HL-60/S4 treated with retinoic acid at 250 ng/mL for 4 days and 3 days (cell line): ENCODE results near the gene EWSR1.

Source experiments
- in situ Hi-C: fragments of 300-500 bp; cut with MboI; formaldehyde crosslinking; loops from 2 replicates; pipeline ENCODE4 v1.7.0; 2022; ENCODE audit warnings: low sequenced_read_pairs

EWSR1 gene

DNA sequence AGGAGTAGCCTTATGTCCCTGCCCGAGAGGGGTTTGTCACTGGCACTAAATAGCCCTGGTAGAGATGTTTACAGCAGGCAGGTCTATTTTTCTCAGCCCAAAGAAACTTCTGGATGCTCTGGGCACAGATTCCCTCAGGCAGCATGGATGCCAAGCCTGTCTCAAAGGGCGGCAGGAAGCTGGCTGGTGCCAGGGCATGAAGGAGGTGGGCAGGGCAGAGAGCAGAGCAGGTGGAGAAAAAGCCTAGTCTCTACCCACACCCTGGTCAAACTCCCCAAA is 34.3 kb downstream of the EWSR1 start:
- in situ Hi-C loops, result no loop called here

DNA sequence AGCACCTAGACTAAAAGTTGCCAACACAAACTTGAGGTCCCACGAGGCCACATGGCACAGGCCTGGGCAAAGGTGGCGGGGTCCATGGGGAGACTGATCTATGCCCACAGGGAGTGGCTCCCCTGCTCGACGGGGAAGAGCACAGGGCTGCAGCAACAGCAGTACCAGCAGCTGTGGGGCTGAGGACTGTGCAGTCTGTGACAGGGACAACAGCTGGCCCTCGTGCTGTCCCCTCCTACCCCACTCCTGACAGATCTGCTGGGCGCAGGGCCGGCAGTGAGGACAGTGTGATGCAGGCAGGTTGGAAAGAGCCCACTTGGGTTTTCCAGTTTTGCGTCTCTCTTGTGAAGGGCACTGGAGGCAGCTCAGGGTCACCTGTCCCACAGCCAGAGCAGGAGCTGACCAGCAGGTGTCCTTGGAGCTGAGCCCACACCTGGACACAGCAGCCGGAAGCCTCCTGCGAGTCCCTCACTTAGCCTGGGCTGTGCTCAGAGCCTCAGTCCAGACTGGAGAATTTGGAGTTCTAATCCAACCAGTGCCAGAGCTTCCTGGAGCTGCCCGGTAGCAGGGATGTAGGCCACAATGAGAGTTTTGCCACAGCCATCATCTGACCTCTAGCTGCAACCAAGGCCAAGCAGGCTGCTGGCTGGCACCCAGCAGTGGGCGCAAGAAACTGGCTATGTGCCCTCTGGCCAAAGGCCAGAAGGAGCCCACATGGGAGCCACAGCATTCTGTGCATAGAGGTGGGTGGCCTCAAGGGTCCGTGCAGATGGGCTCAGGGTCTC is 34.8 kb downstream of the EWSR1 start:
- in situ Hi-C loops, result no loop called here

DNA sequence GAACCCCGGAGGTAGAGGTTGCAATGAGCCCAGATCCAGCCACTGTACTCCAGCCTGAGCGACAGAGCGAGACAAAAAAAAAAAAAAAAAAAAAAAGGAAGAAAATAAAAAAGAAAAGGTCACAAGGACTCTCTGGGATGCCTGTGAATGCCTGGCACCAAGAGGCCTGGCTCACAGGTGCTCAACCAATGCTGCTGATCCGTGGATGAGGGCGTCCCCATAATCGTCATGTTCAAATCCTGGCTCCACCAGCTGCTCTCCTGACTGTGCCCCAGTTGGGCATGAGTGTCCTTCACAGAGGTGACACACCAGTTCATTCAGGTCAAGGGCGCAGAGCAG is 37.7 kb downstream of the EWSR1 start:
- in situ Hi-C loops, result no loop called here

DNA sequence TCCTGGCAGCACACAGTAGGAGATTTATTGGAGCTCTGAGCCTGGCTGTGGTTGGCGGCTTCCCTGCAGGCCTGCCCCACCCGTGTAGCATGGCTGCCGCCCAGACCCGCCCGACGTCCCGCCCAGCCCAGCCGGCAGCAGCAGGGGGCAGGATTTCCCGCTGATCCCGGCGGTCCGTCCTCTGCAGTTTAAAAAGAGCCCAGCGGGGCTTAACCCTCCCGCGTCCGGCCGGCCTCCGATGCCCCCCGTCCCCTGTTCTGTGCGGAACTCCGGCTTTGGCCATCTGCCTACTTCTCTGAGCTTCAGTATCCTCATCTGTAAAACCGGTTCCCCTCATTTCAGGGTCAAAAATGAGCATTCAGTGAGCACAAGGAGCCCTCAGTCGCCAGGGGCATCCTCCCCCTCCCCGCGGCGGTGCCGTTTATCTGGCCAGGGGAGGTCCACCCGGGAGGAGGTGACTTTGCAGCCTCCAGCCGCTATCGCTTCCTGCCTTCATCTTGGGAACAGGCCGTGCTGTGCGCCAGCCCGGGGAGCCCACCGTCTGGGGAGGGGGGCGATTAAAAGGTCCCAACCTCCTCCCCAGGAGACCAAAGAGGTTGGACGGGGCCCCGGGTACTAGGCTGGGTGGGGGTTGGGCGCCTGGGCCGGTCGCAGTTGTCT is 38.2 kb downstream of the EWSR1 start, which contains the start of gene GAS2L1:
GAS2L1 (plus strand) TSS at position 476 of the 660 bp plus-strand sequence. CDS start 1,456 bp downstream, outside the sequence.
- in situ Hi-C loops, result no loop called here

DNA sequence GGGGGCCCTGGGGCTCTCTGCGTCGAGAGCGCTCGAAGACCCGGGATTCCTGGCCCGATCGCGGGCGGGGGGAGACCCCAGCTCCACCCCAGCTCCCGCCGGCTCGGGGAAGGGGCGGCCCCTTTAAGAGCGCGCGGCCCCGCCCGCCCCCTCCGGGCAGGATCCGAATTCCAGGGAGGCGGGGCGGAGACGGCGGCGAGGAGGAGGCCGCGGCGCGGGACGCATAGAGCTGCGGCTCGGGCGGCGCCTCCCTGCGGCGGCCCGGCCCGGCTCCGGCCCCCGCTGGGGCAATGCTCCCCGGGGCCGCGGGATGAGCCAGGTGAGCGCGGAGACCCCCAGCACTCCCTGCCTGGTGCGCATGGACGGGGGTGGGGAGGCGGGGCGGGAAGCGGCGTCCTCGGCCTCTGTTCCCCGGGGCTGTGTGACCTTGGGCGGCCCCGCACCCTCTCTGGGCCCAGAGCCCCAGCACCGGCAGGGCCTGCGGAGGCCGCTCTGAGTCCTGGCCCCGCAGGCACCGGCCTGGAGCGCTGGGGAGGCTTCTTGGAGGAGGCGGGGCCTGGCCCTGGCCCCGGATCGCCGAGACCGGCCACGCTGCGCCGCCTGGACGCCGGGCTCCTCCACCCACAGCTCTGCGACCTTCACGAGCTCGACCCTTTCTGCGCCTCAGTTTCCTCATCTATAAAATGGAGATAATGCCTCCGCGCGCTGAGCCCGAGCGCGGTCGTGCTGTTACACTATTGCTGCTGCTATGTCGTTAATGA is 38.9 kb downstream of the EWSR1 start:
- in situ Hi-C loops, result no loop called here

DNA sequence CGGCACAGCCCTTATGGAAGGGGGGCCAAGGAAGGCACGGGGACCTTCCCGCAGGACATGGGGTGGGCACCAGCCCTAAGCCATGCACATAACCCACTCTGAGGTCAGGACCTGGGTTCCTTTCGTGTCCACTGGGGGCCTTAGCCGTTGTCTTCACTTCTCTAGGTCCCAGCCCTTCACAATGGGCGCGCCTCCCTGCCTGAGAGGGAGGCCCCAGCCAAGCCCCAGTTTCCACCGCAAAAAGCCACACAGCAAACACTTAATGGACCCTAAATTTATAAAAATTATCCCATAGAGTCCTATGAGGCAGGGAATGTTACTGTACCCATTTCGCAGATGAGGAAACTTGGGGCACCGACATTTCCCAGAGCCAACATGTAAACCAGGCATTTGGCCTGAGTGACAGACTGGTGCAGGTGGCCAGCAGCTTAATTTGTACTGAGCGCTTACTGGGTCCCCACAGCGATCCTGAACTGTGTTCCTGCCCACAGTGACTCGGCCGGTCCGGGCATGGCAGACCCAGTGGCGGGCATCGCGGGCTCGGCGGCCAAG is 39.6 kb downstream of the EWSR1 start:
- in situ Hi-C loops, result no loop called here

DNA sequence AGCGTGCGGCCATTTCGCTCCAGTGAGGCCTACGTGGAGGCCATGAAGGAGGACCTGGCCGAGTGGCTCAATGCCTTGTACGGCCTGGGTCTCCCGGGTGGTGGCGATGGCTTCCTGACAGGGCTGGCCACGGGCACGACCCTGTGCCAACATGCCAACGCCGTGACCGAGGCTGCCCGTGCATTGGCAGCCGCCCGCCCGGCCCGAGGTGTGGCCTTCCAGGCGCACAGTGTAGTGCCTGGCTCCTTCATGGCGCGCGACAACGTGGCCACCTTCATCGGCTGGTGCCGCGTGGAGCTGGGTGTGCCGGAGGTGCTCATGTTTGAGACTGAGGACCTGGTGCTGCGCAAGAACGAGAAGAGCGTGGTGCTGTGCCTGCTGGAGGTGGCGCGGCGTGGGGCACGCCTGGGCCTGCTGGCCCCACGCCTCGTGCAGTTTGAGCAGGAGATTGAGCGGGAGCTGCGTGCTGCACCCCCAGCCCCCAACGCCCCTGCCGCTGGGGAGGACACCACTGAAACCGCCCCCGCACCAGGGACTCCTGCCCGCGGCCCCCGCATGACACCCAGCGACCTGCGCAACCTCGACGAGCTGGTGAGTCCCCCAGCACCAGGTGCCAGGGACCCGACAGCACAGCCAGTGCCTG is 40.2 kb downstream of the EWSR1 start:
- in situ Hi-C loops, result no loop called here

DNA sequence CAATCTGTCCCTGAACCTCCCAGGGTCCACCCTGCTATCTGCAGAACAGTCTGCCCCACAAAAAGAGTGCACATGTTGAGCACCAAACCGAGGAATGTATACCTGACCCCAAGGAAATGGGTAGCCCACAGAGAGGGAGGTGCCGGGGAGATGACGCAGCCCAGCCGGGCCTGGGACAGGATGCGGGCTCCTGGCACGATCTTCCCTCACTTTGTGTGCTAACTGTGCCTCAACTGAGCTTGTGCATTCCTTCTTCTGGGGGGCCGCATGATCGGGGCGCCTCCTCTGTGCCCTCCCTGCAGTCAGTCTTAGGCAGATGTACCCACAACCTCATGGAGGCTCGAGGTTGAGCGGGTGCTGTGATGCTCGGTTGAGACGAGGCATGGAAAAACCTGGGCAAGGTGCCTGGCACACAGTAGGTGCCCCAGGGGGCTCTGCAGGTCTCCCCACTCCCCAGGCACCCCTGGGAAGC is 40.8 kb downstream of the EWSR1 start:
- in situ Hi-C loops, result no loop called here

DNA sequence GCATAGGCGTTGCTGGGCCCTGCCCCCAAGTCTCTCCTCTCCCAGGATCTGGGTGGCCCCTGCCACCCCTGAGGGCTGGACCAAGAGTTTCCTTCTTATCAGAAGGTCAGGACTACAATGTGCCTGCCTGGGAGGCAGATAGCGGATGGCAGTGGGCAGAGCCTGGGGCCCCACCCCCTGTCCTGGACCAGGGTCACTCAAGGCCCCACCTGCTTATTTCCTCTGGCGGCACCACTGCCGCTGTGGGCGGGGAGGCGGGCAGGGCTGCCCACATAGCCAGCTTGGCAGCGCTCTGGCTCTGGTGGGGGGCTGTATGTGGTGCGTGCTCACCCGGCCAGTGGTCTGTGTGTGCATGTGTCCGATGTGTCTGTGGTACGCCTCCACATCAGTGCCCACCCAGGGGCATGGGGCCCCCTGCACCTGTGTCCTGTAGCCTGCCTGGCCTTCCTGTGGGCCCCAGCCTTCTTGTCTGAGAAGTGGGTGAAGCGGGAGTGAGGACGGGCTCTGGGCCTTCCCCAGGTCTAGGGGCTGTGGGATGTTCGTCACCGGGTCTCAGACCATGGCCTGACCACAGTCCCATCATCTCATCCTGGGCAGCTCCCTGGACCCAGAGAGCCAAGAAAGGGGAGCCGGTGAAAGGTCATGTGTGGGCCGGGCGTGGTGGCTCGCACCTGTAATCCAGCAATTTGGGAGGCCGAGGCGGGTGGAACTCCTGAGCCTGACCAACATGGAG is 41.4 kb downstream of the EWSR1 start:
- in situ Hi-C loops, result no loop called here

DNA sequence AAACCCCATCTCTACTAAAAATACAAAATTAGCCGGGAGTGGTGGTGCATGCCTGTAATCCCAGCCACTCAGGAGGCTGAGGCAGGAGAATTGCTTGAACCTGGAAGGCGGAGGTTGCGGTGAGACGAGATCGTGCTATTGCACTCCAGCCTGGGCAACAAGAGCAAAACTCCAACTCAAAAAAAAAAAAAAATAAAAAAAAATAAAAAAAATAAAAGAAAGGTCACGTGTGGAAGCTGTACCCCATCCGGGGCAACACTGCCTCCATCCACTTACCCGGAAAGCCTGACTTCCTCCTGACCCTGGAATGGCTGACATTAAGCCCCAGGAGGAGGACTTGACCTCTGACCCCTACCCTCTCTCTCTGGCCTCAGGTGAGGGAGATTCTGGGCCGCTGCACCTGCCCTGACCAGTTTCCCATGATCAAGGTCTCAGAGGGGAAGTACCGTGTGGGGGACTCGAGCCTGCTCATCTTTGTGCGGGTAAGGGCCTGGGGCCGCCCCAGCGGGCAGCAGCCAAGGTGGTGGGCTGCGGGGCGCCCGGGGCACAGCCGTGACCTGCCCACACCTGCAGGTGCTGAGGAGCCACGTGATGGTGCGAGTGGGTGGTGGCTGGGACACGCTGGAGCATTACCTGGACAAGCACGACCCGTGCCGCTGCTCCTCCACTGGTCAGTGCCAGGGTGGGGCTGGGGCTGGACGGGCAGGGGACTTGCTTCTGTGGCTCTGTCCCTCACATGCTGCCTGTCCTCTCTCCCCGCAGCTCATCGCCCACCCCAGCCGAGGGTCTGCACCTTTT is 42.2 kb downstream of the EWSR1 start:
- in situ Hi-C loops, result no loop called here

DNA sequence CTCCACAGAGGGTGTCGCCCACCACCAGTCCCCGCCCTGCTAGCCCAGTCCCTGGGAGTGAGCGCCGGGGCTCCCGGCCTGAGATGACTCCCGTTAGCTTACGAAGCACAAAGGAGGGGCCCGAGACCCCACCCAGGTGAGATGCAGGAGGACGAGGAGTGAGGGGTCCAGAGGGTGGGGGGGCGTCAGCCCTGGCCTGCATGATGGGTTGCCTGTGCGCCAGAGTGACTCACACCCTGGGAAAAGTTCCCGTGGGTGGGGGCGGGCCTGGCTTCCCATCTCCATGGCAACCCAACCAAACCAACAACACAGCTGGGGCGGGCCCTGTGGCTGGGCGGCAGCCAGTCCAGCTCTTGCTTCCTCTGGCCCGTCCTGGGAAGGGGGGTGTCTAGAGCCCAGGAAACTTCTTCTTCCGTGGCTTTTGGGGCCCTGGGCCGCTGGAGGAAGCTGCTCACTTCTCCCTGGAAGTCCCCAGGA is 42.8 kb downstream of the EWSR1 start:
- in situ Hi-C loops, result no loop called here

DNA sequence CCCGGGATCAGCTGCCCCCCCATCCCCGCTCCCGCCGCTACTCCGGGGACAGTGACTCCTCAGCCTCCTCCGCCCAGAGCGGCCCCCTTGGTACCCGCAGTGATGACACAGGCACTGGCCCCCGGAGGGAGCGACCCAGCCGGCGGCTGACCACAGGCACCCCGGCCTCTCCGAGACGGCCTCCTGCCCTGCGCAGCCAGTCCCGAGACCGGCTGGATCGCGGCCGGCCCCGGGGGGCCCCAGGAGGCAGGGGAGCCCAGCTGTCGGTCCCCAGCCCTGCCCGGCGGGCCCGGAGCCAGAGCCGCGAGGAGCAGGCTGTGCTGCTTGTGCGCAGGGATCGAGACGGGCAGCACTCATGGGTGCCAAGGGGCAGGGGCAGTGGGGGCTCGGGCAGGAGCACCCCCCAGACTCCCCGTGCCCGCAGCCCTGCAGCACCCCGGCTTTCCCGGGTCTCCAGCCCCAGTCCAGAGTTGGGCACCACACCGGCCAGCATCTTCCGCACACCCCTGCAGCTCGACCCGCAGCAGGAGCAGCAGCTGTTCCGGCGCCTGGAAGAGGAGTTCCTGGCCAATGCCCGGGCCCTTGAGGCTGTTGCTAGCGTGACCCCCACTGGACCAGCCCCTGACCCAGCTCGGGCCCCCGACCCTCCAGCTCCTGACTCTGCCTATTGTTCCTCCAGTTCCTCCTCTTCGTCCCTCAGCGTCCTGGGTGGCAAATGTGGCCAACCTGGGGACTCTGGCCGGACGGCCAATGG is 43.6 kb downstream of the EWSR1 start:
- in situ Hi-C loops, result no loop called here

DNA sequence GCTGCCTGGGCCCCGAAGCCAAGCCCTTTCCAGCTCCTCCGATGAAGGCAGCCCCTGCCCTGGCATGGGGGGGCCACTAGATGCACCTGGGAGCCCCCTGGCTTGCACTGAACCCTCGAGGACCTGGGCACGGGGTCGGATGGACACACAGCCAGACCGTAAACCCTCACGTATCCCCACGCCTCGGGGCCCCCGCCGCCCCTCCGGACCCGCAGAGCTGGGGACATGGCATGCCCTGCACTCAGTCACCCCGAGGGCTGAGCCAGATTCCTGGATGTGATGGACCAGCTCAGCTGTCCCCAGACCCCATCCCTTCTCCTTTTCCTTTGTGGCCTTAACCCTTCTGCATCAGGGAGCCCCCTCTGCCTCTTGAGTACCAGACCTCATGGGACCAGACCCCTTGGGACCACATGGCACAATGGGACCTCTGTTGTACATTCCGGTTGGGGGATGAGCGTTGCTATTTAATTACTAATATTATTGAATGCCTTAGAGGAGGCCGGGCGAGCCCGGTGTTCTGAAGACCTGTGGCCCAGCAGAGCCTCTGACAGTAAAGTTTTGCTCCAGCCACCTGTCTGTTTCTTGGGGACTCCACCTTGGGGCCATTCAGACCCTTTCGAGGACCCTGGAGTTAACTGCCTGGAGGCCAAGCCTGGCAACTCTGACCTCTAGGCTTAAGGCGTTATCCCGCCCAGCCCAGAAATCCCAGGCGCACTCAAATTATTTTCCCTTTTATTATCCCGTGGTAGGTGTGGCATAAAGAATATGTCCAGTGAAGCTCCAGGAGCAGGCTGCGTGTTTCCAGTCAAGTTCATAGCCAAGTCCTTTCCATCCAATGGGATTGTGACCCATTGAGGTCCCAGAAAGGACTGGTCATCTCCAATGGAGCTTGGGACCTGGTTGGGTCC is 44.4 kb downstream of the EWSR1 start:
- in situ Hi-C loops, result no loop called here

DNA sequence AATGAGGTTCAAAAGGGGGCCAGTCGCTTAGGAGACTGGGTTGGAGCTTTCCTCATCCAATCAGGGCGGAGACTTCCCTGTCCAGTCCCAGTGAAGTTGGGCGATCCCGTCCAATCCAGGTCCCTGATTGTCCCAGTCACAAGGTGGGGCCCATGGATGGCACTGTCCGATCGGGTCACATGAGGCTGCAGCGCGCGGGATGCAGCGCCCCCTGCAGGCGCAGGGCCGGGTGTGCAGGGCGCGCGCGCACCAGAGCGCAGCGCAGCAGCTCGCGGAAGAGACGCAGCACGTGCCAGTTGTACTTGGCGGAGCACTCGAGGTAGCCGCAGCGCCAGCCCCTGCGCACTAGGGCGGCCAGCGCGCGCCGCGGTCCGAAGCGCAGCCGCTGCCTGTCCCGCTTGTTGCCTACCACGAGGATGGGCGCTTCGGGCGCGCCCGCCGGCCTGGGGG is 45.1 kb downstream of the EWSR1 start:
- in situ Hi-C loops, result no loop called here

DNA sequence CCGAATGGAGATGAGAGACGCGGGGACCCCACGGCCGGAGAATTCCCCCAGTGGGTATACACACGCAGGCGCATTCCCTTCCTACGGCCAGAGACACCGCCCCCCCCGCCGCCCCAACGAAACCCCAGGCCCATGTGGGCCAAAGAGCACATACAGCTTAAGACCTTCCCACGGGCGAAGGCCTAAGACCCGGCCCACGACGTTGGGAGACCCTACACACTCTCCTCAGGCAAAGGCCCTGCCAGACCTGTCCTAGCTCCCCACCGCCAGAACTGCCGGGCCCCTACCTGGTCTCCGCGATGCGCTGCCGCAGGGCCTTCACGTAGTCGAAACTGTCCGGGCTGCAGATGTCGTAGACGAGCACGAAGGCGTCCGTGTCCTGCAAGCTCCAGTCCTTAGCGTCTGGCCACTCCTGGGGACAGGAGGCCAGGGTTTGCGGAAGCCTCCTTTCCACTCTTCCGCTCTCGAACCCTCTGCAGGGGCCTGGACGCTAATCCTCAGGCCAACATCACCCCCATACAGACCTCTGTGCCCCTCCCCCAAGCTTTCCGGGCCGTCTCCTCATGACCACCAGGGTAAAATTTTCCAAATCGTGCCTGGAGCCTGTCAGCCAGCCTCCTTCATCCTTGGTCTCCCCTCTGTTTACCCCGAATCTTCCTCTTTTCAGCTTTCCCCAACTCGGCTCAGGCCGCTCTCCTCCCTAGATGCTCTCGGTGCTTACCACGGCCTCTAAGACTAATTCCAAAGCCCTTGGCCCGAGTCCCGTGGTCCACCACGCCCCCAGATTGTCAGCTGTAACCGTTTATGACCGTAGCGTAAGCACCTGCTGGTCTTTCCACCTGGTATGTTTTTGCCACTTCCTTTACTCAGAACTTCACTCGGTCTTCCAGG is 45.8 kb downstream of the EWSR1 start:
- in situ Hi-C loops, result no loop called here

DNA sequence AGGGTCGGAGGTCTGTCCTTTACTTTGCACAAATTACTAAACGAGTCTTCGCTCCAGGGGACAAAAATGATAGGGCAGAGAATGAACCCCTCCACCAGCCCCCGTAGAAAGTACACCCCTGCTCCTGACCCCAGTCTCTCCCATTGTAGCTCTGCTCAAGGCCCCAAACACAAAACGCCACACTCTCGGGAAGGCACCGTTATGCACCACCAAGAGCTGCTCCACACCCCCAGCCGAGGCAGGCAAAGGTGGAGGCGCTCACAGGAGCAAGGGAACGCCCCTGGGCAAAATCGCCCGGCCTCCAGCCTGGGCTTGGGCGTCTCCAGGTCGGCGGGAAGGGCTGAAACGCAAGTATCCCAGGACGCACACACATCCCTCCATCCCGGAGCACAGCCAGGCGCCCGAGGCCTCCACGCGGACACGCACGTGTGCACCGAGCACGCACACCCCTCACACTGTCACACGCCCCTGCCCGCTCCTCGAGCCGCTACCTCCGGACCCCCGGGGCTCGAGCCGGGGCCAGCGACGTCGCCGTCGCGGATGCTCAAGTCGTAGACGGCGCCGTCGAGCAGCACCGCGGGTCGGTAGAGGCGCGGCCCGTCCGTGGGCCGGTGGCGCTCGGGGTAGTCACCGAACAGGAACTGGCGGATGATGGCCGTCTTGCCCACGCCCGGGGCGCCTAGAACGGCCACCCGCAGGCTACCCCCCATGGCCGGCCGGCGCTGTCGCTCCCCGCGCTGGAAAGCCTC is 46.6 kb downstream of the EWSR1 start:
- in situ Hi-C loops, result no loop called here
